IMR-90 (cell line): Measurements from ENCODE around the gene DNAJB12. TPM values are rescaled to one million over a fixed set of nuclear protein-coding genes. Genes with fewer than 3 reads are reported as not detected.

ENCODE experiments used
- ATAC-seq: fragments of 200-7000 bp; cut with Tn5 transposase; 2 replicates; pipeline ENCODE4 v1.9.1; 2020; ENCODE audit warnings: low read depth, mild to moderate bottlenecking, moderate library complexity
- BruUV-seq: library from RNA; stranded (reverse); fragments of 400-500 nt; replicated peaks from 2 replicates; lab custom pipeline; 2021; lab: Mats Ljungman, UMichigan
- CTCF ChIA-PET: fragments of 300-600 bp; formaldehyde crosslinking; extraction: SDS; loops from one replicate; lab custom pipeline; 2021; ENCODE audit warnings: antibody characterized with exemption; lab: Yijun Ruan, JAX
- POLR2A ChIA-PET: fragments of 300-600 bp; sonication (Branson Sonifier 250); formaldehyde crosslinking; loops from one replicate; lab custom pipeline; 2022; ENCODE audit warnings: antibody characterized with exemption; ENCODE audit not compliant: unreplicated experiment; lab: Charles Lee
- DNase-seq: peaks from one replicate; pipeline ENCODE4 v3.0.0; 2013
- H2AFZ ChIP-seq: replicated peaks from 2 replicates; pipeline ENCODE3; 2013; ENCODE audit warnings: low read length, mild to moderate bottlenecking; ENCODE audit not compliant: poor library complexity
- H2AK5ac ChIP-seq: 2 replicates; pipeline ENCODE4 v1.6.1; 2013; ENCODE audit warnings: low read depth, low read length, inconsistent platforms
- H2AK9ac ChIP-seq: replicated peaks from 2 replicates; pipeline ENCODE3; 2013; ENCODE audit warnings: mild to moderate bottlenecking, low read depth, low read length, moderate library complexity; ENCODE audit not compliant: poor library complexity
- H2BK120ac ChIP-seq: 2 replicates; pipeline ENCODE4 v1.6.1; 2013; ENCODE audit warnings: low read depth, low read length, inconsistent platforms
- H2BK15ac ChIP-seq: 3 replicates; pipeline ENCODE4 v1.6.1; 2013; ENCODE audit warnings: low read depth, low read length, inconsistent platforms
- H2BK20ac ChIP-seq: 2 replicates; pipeline ENCODE4 v1.6.1; 2013; ENCODE audit warnings: low read depth, mild to moderate bottlenecking, inconsistent platforms, low read length, moderate library complexity
- H2BK5ac ChIP-seq: 2 replicates; pipeline ENCODE4 v1.6.1; 2013; ENCODE audit warnings: mild to moderate bottlenecking, low read depth, low read length, inconsistent platforms; ENCODE audit not compliant: poor library complexity, severe bottlenecking
- H3K14ac ChIP-seq: replicated peaks from 2 replicates; pipeline ENCODE4 v1.6.1; 2013; ENCODE audit warnings: low read depth, low read length, inconsistent platforms
- H3K18ac ChIP-seq: 2 replicates; pipeline ENCODE4 v1.6.1; 2013; ENCODE audit warnings: low read depth, low read length, control low read depth
- H3K23ac ChIP-seq: 2 replicates; pipeline ENCODE4 v1.6.1; 2013; ENCODE audit warnings: low read depth, low read length, inconsistent platforms
- H3K27ac ChIP-seq: 2 replicates; pipeline ENCODE4 v1.5.1; 2013; ENCODE audit warnings: mild to moderate bottlenecking, control low read depth, low read length; ENCODE audit not compliant: insufficient read depth
- H3K27me3 ChIP-seq: 2 replicates; pipeline ENCODE4 v1.6.1; 2013; ENCODE audit warnings: low read length; ENCODE audit not compliant: control insufficient read depth, insufficient read depth
- H3K36me3 ChIP-seq: 2 replicates; pipeline ENCODE4 v1.6.1; 2013; ENCODE audit warnings: low read length, mixed read lengths; ENCODE audit not compliant: control insufficient read depth, insufficient read depth
- H3K4ac ChIP-seq: 2 replicates; pipeline ENCODE4 v1.6.1; 2013; ENCODE audit warnings: low read depth, low read length, inconsistent platforms
- H3K4me1 ChIP-seq: 2 replicates; pipeline ENCODE4 v1.6.1; 2013; ENCODE audit warnings: low read length, mixed read lengths; ENCODE audit not compliant: control insufficient read depth, insufficient read depth
- H3K4me2 ChIP-seq: 2 replicates; pipeline ENCODE4 v1.6.1; 2013; ENCODE audit warnings: low read depth, mild to moderate bottlenecking, control low read depth, low read length, moderate library complexity
- H3K4me3 ChIP-seq: 2 replicates; pipeline ENCODE4 v1.5.1; 2013; ENCODE audit warnings: low read depth, mild to moderate bottlenecking, control low read depth, low read length, moderate library complexity; ENCODE audit not compliant: insufficient read depth
- H3K56ac ChIP-seq: 2 replicates; pipeline ENCODE4 v1.6.1; 2013; ENCODE audit warnings: low read length, inconsistent platforms; ENCODE audit not compliant: insufficient read depth; ENCODE audit errors: extremely low read depth
- H3K79me1 ChIP-seq, 2 experiments: 2 replicates each; pipeline ENCODE4 v1.6.1; 2013; ENCODE audit warnings: low read length in 2 of 2, inconsistent platforms in 1 of 2, low read depth in 1 of 2
- H3K9ac ChIP-seq: 2 replicates; pipeline ENCODE4 v1.6.1; 2013; ENCODE audit warnings: low read depth, low read length, control low read depth
- H3K9me1 ChIP-seq: 2 replicates; pipeline ENCODE4 v1.6.1; 2013; ENCODE audit warnings: low read length, inconsistent platforms; ENCODE audit not compliant: insufficient read depth
- H3K9me3 ChIP-seq: 2 replicates; pipeline ENCODE4 v1.6.1; 2013; ENCODE audit warnings: low read length; ENCODE audit not compliant: control insufficient read depth, insufficient read depth
- H4K20me1 ChIP-seq: 2 replicates; pipeline ENCODE4 v1.6.1; 2013; ENCODE audit warnings: low read length, inconsistent platforms; ENCODE audit not compliant: insufficient read depth
- H4K5ac ChIP-seq: 2 replicates; pipeline ENCODE4 v1.6.1; 2013; ENCODE audit warnings: mild to moderate bottlenecking, low read depth, low read length, control low read depth
- H4K8ac ChIP-seq, 2 experiments: 2 replicates each; pipeline ENCODE4 v1.6.1; 2013; ENCODE audit warnings: low read depth in 2 of 2, low read length in 2 of 2, control low read depth in 1 of 2, inconsistent platforms in 1 of 2
- H4K91ac ChIP-seq: 2 replicates; pipeline ENCODE4 v1.6.1; 2013; ENCODE audit warnings: low read depth, low read length, inconsistent platforms; ENCODE audit not compliant: insufficient read depth
- CTCF ChIP-seq: conservative IDR thresholded peaks from 2 replicates; pipeline ENCODE4 v1.5.1; 2012; ENCODE audit warnings: mild to moderate bottlenecking, low read depth, low read length, improper control_type of control experiment
- ELK1 ChIP-seq: fragments of 150-350 bp; IDR thresholded peaks from 2 replicates; pipeline ENCODE4 v1.6.1; 2016; ENCODE audit warnings: low read depth, mild to moderate bottlenecking, low read length, moderate library complexity, borderline replicate concordance
- MAFK ChIP-seq: IDR thresholded peaks from 2 replicates; pipeline ENCODE4 v1.6.1; 2012; ENCODE audit warnings: low read depth, low read length, improper control_type of control experiment
- MXI1 ChIP-seq: IDR thresholded peaks from 2 replicates; pipeline ENCODE4 v1.6.1; 2012; ENCODE audit warnings: low read depth, mild to moderate bottlenecking, low read length, moderate library complexity, borderline replicate concordance
- POLR2A ChIP-seq: IDR thresholded peaks from 2 replicates; pipeline ENCODE4 v1.6.1; 2012; ENCODE audit warnings: mild to moderate bottlenecking, low read depth, low read length
- RAD21 ChIP-seq: IDR thresholded peaks from 2 replicates; pipeline ENCODE4 v1.6.1; 2012; ENCODE audit warnings: low read length, improper control_type of control experiment
- RCOR1 ChIP-seq: IDR thresholded peaks from 2 replicates; pipeline ENCODE4 v1.6.1; 2012; ENCODE audit warnings: mild to moderate bottlenecking, low read length, improper control_type of control experiment; ENCODE audit not compliant: insufficient replicate concordance
- RFX5 ChIP-seq: IDR thresholded peaks from 2 replicates; pipeline ENCODE4 v1.8.0; 2012; ENCODE audit warnings: low read depth, mild to moderate bottlenecking, low read length, moderate library complexity
- SMC3 ChIP-seq: fragments of 150-350 bp; IDR thresholded peaks from 2 replicates; pipeline ENCODE4 v1.6.1; 2016; ENCODE audit warnings: low read depth, mild to moderate bottlenecking, antibody characterized with exemption, low read length, moderate library complexity
- WGBS, 2 experiments: methylation state at CpG; one replicate each; pipeline versions ENCODE4 v1.1.5 to v1.1.7; 2013; ENCODE audit warnings: missing lambda C conversion rate in 2 of 2; ENCODE audit not compliant: insufficient read length in 1 of 2; ENCODE audit errors: extremely low coverage in 2 of 2; 5-methylcytosine and 5-hydroxymethylcytosine counted together
- dilution Hi-C: fragments of 300-500 bp; cut with HindIII; formaldehyde crosslinking; loops from one replicate; pipeline ENCODE4 v1.14.3; 2018; ENCODE audit warnings: low sequenced_read_pairs; ENCODE audit not compliant: unreplicated experiment
- in situ Hi-C: fragments of 300-500 bp; cut with MboI; formaldehyde crosslinking; loops from 3 replicates; pipeline ENCODE4 v1.14.3; 2019; ENCODE audit warnings: low sequenced_read_pairs, inconsistent platforms, mixed read lengths
- intact Hi-C: fragments of 100-400 bp; cut with micrococcal nuclease; formaldehyde crosslinking; loops from 2 replicates; pipeline ENCODE4 v1.10.0; 2022
- polyA plus RNA-seq, 3 experiments: library from polyadenylated mRNA; depleted of rRNA; stranded (reverse); fragments of >200 nt; gene quantifications; 2 replicates each; pipeline ENCODE4 v1.2.3, GENCODE V29; 2012; ENCODE audit warnings: low replicate concordance in 1 of 3
- total RNA-seq: library from RNA; depleted of rRNA; stranded (reverse); fragments of >200 nt; gene quantifications from 2 replicates; pipeline ENCODE4 v1.2.3, GENCODE V29; 2012

Gene DNAJB12
- total and polyA plus RNA-seq, 2 of the 4 experiments (the other 2 are of a cell fraction): 18.3 to 24.0 TPM

GRCh38 chr10:72308320-72308987 is 46.3 kb downstream of the DNAJB12 start:
- intact Hi-C loops (no loop called here), dilution Hi-C loops (no loop called here), in situ Hi-C loops (no loop called here)
- Histone ChIP-seq H2BK120ac (peak overlapping the region; percentile 89), H3K14ac (peak overlapping the region; percentile 65), H3K4ac (peak overlapping the region; percentile 78), H2BK5ac (peak overlapping the region; percentile 32), H2AK5ac (peak overlapping the region; percentile 96), H3K9me3 (no peaks in the 10 kb centered on the region), H4K8ac (peak overlapping the region; percentile 11 to 96; a peak in 3 of 4 replicates), H3K18ac (peak overlapping the region; percentile 30), H4K91ac (peak overlapping the region; percentile 65), H2AK9ac (peak overlapping the region; percentile 97), H2BK20ac (peak overlapping the region; percentile 95), H3K4me1 (peaks cover 15% of the 10 kb centered on the region), H3K23ac (peak overlapping the region; percentile 60), H3K9me1 (peaks cover 18% of the 10 kb centered on the region), H2AFZ (peak overlapping the region; percentile 94), H4K20me1 (no peaks in the 10 kb centered on the region), H3K27ac (peak overlapping the region; percentile 3; the same call in 1 of the 2 replicates), H3K79me1 (no peaks in the 10 kb centered on the region), H3K56ac (no peak overlapping the region), H3K4me3 (no peak overlapping the region), H2BK15ac (peak overlapping the region; percentile 72; the same call in 2 of the 3 replicates), H4K5ac (peak overlapping the region; percentile 71), H3K4me2 (no peak overlapping the region), H3K9ac (no peak overlapping the region), H3K36me3 (no peaks in the 10 kb centered on the region), H3K27me3 (no peaks in the 10 kb centered on the region; the same call in 1 of the 2 replicates)
- 100% methylated on average over 1 of the region's 7 CpGs; no CpG with 5 or more reads in 1 of the 2 experiments for WGBS, 2 experiments
- POLR2A ChIA-PET: no interaction called here
- peak; percentile 80 for ATAC-seq
- TF ChIP-seq POLR2A: no peak
- TF ChIP-seq RFX5: no peak
- TF ChIP-seq RAD21: no peak
- TF ChIP-seq ELK1: no peak
- TF ChIP-seq CTCF: no peak
- TF ChIP-seq MAFK: no peak
- TF ChIP-seq SMC3: no peak
- TF ChIP-seq RCOR1: no peak
- TF ChIP-seq MXI1: no peak
- no TSS peak for BruUV-seq
- CTCF ChIA-PET: no interaction called here
- peak; percentile 85 for DNase-seq
